ENCODE data around the gene EXT2. TPM values are rescaled to one million over a fixed set of nuclear protein-coding genes. Genes with fewer than 3 reads are reported as not detected.

EXT2 gene
- total RNA-seq, 1 experiment from 2014 or later, result 204 TPM

DNA sequence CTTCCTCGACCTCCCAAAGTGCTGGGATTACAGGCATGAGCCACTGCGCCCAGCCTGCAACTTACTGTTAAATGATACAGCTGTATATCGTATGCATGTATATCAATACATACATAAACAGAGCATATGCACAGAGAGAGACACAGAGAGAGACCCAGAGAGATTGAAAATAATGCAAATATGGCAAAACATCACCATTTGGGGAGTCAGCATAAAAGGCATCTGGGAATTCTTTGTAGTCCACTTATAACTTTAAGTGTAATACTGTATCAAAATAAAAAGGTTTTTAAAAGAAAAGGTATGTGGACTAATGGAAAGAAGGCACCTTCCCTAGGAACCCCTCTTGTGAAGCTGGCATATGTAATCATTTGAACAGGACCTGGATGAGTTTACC is 192.7 kb downstream of the EXT2 start:
- no peak for DNase-seq (ENCODE audit: low spot score)

DNA sequence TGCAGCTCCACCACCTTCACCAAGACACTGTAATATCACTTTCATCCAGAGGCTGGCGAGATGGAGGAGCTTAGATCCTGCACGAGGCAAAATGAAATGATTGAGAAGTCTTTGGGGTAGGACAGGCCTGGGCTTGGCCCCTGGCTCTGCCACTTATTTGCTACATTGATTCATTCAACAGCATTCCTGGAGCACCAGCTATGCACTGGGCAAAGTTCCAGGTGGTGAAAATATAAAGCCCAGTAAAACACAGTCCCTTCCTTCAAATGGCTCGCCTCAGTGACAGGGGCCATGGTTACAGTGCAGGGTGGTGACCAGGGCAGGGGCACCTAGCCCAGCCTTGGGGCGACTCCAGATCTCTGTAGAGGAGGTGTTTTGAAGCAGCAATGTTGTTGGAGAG is 194.7 kb downstream of the EXT2 start:
- DNase-seq (ENCODE audit: low spot score), result no peak

Other genes with a start within 250 kb of the EXT2 start
- 71.9 and 76.8 TPM in 2 replicates for gene ALKBH3, start 214.8 kb upstream of the EXT2 start, total RNA-seq (2014; rRNA removed; shearing (Covaris generic))
- gene C11orf96, start 153.0 kb upstream of the EXT2 start, total RNA-seq (2014; rRNA removed; shearing (Covaris generic)), result 2.7 TPM in 2 replicates
- not detected in 2 replicates for gene ACCSL, start 47.7 kb upstream of the EXT2 start, total RNA-seq (2014; rRNA removed; shearing (Covaris generic))
- gene ACCS, start 29.4 kb upstream of the EXT2 start, total RNA-seq (2014; rRNA removed; shearing (Covaris generic)), result 3.1 and 3.6 TPM in 2 replicates
- 2.5 and 2.9 TPM in 2 replicates for gene ALX4, start 214.5 kb downstream of the EXT2 start, total RNA-seq (2014; rRNA removed; shearing (Covaris generic))

All from H4 (cell line).